GM18507 (cell line): ENCODE data around the gene ARMC9.

Source experiments
- DNase-seq: peaks from one replicate; pipeline ENCODE4 v3.0.0; 2011; ENCODE audit warnings: low read depth; ENCODE audit not compliant: insufficient read length; ENCODE audit errors: extremely low spot score
- FAIRE-seq: peaks from 2 replicates; lab custom pipeline; 2011; peaks lifted over from hg19 to GRCh38; lab: Jason Lieb, UNC

The ARMC9 gene

DNA sequence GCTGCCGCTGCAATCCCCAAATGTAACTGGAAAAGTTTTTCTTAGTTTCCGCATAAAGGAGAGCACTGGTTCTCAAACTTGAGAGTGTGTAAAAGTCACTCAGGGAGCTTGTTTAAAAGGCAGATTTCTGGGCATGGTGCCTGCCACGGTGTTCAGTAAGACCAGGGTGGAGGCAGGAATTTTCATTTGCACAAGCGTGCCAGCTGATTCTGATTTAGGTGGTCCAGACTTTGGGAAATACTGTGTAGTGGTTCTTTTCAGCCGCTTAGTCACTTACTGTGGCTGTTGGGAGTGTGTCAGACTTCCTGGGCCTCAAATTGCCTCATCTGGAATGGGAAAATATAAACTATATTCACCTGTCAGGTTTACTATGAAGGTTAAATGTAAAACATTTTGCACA, 788 bp downstream of the ARMC9 start:
- FAIRE-seq (no peak), DNase-seq (no peak)

DNA sequence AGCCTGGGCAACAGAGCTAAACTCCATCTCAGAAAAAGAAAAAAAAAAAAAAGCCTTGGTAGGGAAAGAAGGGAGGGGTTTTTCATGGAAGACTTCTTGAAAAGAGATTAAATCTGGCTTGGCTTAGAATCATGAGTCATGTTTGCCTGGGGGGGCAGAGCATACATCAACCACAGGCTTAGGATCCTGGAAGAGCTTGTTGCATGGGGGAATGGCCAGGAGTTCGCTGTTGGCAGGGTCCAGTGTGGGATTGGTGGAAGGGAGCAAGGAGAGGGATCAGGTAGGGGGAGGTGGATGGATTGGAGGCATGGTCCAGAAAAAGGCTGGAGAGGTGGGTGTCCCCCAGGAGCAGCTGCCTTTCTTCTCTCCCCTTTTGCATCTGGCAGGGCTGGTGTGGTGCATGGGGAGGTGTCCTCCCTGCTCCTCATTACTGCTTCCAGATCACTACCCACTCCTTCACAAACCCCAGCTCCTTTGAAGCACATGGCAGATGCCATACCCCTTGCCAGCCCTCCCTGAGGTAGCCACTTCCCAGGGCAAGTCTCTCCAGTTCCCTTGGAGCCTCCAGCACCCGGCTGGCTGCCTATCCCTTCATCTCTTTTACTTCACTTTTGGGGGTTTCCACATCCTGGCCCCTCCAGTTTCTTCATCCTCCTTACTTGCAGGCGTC, 2.5 kb downstream of the ARMC9 start:
- FAIRE-seq (no peak), DNase-seq (no peak)

DNA sequence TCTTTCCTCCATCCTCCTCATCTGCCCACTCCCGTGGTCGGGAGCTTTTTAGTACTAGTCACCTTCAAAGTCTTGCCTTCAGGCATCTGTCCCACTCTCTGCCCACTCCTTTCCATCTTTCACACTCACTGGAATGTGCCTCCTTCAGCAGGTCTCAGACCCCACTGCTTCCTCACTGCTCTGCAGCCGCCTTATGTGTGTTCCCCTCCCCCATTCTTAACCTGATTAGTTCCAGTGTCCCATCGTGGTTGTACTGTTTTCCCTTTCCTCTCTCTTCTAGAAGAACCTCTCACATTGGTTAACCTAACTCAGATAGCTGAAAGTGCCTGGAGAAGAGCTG, 3.0 kb downstream of the ARMC9 start:
- DNase-seq, result no peak
- FAIRE-seq, result no peak

DNA sequence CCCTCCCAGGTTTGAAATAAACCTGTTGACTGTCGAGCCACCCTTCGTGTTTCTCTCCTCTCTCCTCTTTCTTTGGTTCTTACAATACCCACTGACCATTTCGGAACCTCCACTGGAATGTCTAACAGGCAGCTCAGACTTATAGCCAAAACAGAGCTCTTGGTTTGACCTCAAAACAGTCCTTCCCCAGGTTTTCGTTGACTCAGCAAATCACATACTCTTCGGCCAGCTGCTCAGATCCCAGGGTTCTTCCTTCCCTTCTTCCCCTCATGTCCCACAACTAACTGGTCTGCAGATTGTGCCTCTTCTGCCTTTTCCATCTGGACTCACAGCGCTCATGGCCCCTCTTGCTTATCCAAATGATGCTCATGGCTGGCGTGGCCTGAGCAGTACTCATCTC, 4.7 kb downstream of the ARMC9 start:
- FAIRE-seq, result no peak
- no peak for DNase-seq

DNA sequence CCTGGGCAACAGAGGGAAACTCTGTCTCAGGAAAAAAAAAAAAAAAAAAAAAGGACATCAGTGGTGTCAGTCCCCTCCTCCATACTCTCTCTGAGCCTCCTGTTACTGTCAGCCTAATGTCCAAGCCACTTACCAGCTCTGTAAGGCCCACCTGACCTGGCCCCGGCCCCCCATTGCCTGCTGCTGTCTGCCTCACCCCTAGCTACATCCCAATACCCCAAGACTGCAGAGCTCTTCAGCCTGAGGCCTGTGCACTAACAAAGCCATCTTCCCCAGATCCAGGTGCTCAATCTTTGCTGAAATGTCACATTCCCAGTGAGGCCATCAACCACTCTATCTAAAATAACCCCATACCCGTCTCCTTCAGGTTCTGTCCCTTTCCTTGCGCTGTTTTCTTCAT, 5.7 kb downstream of the ARMC9 start:
- DNase-seq, result no peak
- no peak for FAIRE-seq

DNA sequence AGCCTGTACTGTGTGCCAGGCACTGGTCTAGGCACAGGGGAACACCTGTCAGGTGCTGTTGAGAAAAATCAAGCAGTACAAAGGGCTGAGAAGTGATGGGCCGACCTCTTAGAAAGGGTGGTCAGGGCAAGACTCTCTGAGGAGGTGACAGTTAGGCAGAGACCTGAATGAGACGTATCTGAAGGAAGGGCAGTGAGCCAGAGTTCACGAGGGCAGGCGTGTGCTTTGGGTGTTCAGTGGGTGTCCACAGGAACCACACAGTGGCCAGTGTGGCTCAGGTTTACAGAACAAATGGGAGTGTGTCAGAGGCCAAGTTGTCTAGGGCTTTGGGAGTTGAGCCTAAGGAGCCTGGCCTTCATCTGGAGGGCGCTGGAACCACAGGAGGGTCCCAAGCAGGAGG, 6.2 kb downstream of the ARMC9 start:
- DNase-seq (no peak), FAIRE-seq (no peak)

DNA sequence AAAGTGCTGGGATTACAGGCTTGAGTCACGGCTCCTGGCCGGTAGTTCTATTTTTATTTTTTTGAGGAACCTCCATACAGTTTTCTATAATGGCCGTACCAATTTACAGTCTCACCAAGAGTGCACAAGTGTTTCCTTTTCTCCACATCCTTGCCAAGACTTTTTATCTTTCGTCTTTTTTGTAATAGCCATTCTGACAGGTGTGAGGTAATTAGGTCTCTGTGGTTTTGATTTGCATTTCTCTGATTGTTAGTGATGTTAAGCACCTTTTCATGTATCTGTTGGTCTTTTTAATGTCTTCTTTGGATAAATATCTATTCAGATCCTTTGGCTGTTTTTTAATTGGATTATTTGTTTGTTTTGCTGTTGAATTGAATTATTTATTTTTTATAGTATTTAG, 9.3 kb downstream of the ARMC9 start:
- DNase-seq (no peak), FAIRE-seq (peak; percentile 57)

DNA sequence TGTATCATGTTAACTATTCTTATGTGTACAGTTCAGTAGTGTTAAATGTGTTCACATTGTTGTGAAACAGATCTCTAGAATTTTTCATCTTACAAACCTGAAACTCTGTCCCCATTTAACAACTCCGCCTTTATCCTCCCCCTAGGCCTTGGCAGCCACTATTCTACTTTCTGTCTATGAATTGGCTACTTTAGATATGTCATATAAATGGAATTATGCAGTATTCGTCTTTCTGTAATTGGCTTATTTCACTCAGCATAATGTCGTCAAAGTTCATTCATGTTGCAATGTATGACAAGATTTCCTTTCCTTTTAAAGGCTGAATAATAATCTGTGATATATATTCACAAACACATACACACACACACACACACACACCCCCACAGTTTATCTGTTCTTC, 12.4 kb downstream of the ARMC9 start:
- no peak for FAIRE-seq
- no peak for DNase-seq

DNA sequence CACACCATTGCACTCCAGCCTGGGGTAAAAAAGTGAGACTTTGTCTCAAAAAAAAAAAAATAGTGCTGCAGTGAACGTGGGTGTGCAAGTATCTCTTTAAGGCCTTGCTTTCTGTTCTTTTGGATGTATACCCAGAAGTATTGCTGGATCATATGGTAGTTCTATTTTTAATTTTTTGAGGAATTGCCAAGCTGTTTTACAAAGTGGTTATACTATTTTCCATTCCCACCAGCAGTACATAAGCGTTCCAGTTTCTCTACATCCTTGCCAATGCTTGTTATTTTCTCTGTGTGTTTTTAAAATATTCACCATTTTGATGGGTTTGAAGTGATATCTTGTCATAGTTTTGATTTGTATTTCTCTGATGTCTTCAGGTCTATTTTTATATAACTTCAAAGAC, 13.1 kb downstream of the ARMC9 start:
- FAIRE-seq (no peak), DNase-seq (no peak)

DNA sequence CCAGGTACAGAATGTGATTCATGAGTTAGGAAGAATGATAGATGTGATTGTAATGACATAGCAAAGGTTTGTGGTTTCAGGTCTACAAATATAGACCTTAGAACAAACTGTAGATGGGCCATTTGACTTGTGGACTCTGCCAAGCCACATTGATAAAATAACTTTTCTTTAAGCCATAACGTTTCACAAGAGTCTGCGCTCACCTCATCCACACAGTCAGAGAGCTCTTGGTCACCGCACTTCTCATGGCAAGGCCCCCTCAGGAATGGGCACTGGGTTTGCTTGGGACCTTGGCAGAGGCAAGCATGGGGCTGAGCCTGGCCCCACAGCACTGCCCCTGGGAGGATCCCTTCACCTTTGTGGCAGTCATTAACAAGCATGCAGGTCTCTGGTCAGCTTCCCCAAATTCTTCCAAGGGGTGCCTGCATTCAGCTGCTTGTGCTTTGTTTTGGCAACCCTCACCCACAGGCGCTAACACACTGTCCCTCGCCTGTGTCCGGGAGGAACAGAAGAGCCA, 14.0 kb downstream of the ARMC9 start:
- DNase-seq (no peak), FAIRE-seq (no peak)

DNA sequence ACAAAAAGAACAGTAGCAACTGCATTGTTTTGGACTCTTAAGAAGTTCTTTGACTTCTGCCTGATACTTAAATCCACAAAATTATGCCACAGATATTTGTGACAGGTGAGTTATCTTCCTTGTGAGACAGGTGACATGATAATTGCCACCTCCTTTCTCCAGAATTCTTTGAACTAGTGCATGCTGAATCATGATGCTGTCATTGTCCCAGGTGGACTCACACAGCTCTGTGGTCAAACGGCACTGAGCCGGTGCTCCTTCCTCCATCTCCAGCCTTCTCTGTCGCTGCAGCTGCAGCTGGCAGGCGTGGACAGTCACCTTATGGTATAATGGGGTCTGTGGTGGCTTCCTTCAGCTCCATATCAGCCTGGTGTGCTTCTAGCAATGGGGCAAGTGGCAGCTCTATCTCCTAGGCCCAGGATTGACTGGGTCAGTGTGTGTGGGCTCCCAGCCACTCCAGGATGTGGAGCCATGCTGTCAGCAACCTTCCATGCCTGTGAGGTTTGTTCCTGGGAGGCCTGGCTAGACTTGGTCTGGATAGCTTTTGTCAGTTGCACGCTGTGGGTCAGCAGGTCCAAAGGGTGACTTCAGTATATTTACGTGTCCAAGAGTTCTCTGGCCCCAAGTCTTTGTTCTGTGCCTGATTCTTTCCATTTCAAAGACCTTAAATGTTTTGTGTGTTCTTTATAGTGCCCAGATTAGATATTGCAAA, 15.7 kb downstream of the ARMC9 start:
- DNase-seq (no peak), FAIRE-seq (no peak)

DNA sequence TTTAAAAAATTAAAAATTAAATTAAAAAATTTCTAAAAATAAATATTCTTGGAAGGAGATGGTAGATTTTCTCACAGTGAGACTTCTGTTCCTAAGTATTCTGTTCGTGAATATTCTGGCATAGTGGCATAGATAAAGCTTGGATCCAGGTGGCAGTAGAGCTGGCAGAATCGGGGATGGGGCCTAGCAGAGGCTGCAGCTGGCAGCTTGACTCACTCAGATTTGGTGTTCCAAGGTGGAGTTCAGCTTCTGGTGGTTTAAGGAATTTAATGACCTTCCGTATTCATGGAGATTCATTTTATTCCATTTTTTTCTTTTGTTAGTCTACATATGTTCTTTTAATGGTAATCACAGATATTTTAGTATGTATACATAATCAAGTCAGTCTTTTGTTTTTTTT, 19.9 kb downstream of the ARMC9 start:
- FAIRE-seq (no peak), DNase-seq (no peak)

DNA sequence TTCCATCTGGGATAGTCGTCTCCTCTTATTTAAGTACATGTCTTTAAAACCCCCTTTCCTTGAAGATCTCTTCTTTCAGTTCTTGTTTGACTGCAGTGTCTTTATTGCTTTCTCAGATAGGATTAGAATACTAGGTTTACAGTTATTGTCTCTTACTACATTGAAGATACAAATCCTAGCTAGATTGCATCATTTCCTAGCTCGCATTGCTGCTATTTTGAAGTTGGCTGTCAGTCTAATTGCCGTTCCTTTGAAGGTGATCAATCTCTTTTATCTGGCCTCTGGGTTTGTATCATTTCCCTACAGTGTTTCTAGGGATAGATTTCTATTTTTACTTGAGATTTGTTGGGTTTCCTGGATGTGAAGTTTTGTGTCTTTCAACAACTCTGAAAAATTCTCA, 20.9 kb downstream of the ARMC9 start:
- no peak for FAIRE-seq
- no peak for DNase-seq

DNA sequence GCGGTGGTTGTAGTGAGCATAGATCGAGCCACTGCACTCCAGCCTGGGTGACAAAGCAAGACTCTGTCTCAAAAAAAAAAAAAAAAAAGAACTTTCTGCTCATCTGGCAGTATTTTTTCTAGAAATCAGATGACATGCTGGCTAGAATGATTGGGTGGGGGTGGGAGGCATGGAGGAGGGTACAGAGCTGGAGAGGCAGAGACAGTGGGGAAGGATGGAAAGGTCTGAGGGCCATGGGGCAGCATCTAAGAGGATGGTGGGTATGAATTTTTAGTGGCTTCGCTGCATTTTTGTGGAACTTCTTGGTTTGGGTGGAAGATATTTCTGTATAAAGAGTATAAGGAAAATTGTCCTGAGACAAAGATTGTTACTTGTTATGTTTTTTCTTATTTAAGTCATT, 23.3 kb downstream of the ARMC9 start:
- FAIRE-seq, result no peak
- no peak for DNase-seq

DNA sequence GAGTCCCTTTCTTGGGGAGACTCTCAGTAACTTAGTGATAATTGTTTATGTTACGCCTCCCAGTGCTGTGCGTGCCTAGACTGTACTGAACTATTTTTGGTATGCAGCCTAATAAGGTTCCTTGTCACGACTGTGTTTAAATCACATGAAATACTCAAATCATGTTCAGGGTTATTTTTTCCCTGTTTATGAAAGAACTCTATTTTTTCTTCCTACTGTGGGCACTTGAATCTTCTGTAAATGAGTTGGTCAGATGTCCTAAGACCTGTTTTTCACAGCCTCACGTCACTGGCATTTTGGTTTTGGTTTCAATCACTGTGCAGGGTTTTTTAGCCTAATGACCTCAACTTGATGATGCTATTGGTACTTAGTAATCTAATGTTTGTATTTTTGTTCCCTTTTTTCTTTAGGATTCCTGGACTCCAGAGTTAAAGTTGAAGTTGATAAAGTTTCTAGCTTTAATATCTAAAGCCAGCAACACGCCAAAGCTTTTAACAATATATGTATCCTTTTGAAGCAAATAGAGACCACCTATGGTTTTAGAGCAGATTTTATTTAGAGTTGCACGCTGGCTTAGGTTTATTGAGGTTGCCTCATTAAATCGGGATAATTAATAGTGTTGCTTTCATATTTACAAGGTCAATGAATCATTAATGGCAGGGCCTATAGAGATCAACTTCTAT, 24.0 kb downstream of the ARMC9 start:
- DNase-seq (no peak), FAIRE-seq (peak; percentile 98)

DNA sequence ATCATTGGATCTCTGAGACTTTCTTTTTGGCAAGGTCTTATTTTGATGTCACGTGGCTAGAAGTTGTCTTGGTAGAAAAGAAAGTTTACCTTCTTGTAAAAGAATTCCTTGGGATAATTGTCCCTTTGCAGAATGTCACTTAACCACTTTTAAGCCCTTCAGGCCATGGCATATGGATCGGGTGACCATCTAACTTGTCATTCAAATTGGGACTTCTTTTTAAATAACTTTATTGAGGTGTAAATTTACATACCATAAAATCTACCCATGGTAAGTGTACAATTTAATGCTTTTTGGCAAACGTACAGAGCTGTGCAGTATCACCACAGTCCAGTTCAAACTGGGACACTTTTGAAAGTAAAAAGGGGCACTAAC, 24.6 kb downstream of the ARMC9 start:
- DNase-seq, result no peak
- no peak for FAIRE-seq

DNA sequence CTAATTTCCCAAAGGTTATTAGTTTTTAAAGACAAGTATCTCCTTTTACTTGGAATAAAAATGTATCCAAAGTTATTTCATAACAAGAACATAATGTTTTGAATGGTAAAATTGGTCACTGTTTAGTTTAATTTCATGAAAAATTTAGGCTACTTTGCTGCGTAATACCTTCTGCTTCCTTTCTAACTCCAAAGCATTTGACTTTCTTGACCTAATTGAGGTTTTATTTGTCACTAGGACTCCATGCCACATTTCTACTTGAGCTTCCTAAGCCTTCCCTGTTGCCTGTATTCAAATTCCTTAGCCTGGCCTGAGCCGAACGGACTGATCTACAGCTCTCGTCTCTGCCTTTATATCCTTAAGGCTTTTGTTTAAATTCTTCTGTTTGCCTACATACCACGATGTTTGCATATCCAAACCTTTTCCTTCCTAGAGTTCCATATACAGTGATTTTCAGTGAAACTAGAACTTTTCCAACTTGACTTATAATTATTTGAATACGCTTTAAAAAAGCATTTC, 25.1 kb downstream of the ARMC9 start:
- no peak for DNase-seq
- no peak for FAIRE-seq

DNA sequence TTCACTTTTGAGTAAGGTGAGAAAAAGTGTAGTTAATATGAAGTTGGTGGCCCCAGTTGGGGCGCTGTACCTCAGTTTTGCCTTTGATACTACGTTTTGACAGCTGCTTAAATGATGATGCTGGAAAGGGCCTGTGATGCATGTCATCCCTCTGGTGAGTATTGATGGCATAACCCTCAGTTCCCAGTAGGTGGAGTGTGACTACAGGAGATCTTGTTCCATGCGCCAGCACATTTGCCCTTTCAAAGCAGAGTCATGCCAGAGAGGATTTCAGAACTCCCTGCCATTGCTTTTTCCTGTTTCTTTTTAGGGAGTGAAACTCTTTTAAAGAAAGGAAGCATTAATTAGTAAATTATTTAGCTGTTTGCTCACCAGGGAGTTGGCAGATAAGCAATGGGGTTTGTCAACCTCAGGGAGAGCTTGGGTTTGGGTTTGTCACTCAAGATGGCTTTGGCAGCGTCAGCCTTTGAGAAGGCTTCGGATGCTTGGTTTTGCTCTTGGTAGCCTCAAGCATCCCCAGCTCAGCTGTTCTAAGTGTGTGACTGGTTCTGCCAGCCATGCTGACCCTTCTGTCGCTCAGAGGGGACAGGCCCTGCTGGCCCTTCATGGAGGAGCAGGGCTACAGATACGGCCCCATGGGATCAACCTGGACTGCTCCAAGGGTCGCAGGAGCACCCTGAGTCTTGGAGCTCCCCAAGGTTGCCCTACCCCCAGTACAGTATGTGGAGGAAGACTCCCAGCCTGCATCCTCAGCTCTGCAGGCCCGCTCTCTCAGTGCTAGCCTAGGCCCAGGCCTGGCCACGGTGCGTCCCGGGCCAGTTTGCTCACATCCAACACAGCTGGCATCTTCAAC, 29.1 kb downstream of the ARMC9 start:
- peak; percentile 71 for DNase-seq
- peak; percentile 97 for FAIRE-seq

DNA sequence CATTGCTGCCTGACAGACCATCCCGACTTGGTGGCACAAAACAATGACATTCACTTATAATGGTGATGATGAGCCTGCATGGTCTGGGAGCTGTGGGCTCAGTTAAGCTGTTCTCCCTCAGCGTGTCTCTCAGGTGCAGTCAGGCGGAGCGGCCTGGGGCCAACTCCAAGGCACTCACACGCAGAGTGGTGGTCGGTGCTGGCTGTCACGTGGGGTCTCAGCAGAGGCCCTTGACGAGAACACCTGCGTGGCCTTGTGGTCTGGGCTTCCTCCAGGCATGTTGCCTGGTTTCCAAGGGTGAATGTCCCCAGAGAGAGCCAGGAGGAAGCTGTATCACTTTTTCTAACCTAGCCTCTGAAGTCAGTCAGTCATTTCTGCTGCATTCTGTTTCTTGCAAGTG, 29.8 kb downstream of the ARMC9 start:
- FAIRE-seq (peak; percentile 99), DNase-seq (peak; percentile 65)

DNA sequence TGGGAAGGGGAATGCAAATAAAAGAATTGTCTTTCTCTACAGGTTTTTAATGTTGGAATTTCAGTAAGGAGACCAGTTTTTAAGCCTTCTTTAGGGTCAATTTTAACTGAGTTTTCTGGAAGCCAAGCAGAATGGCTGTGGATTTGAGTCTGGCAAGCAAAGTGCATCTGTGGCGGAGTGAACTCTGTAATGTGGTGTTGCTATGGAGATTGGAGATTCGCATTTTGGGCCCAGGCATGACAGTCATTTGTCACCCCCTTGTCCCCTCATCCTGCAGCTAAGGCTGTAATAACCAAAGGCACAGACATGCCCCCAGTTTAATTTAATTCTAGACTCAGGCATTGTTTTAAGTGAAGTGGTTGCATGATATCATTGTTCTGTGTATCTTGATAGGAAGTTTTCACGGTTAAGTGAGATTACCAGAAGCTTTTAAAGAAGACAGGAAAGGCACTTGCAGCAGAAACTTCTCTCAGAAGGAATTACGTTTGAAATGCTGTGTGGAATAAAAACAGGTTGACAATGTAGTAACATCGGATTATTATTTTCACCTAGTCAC, 30.6 kb downstream of the ARMC9 start:
- FAIRE-seq (no peak), DNase-seq (no peak)
